GM21360 (cell line): Measurements from ENCODE around the gene PSKH1.
"Not testable (repeated sequence)": the region's sequence is repeated elsewhere in the genome, so short reads cannot be mapped to it uniquely, and the experiment has no call there.

ENCODE experiments used
- ATAC-seq: cut with Tn5 transposase; IDR thresholded peaks from one replicate; pipeline ENCODE4 v1.9.1; 2021; ENCODE audit warnings: mild to moderate bottlenecking, moderate library complexity; ENCODE audit not compliant: unreplicated experiment

PSKH1 gene

DNA sequence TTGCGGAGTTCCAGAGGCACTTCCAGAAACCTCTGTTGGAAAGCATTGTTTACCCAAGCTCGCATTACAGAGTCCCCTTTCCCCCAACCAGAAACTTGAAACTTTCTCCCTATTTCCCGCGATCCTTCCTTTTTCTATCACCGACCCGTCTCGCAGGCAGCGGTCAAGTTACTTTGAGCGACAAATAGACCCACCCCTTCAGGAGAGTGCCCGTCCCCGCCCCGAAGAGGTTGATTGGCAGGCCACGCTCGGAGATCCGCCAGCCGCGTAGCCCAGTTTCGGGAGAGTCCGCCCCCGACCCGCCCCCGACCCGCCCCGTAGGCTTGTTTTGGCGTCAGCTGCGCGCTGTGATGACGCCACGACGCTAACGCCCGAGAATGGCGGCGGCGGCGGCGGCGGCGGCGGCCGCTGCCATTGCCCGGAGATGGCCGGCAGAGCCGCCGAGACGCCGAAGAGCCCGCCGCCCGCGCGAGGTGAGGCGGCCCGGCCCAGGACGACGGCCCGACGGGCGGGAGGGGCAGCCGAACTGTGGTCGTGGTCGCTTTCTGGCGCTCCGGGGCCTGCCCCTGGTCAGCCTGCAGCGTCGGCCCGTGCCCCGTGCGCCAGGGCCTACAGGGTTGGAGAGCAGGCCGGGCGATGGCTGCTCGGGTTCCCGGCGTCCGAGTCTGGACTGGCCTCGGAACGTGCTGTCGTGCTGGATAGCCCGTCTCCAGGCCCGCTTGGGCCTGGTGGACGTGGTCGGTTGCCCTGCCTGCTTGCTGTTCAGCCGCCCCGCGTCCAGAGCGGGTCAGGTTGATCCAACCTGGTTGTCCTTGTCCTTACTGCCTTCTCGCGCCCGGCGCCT lies at the start of gene PSKH1:
TSS of gene PSKH1 (plus strand) at position 356 of the 844 bp plus-strand sequence. CDS start 15,496 bp downstream, outside the sequence.
- ATAC-seq = peak; percentile 86

DNA sequence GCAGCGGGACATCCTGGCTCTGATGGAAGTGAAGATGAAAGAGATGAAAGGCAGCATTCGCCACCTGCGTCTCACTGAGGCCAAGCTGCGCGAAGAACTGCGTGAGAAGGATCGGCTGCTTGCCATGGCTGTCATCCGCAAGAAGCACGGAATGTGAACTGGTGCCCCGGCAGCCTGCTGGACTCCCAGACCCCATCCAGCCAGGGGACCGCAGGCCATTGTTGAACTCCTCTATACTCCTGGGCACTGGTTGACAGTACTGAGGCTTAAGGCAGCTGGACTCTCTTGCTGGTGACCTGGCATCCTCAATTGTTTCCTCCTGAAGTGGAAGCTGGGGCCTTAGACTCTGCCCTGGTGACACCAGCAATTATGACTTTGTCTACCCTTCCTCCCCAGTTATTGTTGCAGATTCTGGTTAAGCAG lies 49.7 kb upstream of the PSKH1 start:
- no peak for ATAC-seq

DNA sequence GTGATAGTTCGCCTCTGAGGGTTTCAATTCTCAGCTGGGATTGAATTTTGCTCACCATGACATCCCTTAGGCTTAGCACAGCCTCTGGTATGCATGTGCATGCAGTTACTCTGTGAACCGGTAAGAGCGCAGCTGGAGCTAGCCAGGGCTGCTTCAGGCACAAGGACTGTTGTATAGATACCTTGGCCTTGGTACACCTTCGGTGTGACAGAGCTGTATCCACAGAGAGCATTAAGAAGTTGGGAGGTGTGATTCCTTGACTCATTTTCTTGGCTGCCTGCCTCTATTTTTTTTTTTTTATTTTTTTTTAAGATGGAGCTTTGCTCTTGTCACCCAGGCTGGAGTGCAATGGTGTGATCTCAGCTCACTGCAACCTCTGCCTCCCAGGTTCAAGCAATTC lies 48.6 kb upstream of the PSKH1 start:
- ATAC-seq = no peak

DNA sequence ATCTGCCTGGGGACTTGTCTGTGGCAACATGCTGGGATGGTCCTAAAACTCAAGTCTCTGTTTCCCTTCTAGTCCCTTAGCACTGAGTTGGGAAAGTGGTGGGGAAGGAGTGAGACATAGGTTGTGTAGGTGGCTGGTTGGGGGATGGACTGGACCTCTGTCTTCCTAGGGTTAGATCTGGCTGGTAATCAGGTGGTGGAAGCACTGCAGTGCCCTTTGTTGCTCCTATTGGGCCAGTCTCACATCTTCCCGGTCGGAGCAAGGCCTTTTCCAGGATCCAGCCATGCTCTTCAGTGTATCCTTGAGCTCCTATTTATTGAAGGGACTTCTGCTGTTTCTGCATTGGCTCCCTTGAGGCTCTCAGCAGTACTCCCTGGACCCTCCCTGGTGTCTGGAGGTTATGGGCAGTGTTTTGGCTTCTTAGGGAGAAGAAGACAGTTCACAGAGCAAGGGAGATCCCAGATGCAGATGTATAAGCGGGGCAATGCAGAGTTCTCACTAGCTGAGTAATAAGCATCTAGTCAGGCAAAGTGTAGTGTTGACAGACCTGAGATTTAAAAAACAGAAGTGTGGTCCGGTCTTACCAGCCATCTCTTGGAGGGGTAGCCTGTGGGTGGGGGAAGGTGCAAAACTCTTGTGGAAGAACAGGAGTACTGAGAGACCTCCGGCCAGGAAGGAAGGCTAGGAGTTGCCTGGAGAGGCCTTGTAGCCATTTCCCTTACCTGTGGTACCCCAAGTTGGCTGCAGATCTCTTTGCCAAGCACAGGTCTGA lies 47.6 kb upstream of the PSKH1 start:
- ATAC-seq = no peak

DNA sequence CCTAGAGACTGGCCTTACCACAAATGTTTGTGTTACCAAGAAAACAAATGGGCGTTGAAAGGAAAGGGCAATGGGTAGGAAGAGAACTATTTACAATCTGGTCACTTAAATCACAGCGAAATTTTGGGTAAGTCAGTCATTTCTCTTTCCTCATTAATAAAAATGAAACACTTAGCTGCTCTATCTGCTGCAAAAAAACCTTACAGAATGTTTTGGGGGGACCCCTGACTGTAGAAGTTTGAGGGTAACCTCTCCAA lies 47.1 kb upstream of the PSKH1 start:
- no peak for ATAC-seq

DNA sequence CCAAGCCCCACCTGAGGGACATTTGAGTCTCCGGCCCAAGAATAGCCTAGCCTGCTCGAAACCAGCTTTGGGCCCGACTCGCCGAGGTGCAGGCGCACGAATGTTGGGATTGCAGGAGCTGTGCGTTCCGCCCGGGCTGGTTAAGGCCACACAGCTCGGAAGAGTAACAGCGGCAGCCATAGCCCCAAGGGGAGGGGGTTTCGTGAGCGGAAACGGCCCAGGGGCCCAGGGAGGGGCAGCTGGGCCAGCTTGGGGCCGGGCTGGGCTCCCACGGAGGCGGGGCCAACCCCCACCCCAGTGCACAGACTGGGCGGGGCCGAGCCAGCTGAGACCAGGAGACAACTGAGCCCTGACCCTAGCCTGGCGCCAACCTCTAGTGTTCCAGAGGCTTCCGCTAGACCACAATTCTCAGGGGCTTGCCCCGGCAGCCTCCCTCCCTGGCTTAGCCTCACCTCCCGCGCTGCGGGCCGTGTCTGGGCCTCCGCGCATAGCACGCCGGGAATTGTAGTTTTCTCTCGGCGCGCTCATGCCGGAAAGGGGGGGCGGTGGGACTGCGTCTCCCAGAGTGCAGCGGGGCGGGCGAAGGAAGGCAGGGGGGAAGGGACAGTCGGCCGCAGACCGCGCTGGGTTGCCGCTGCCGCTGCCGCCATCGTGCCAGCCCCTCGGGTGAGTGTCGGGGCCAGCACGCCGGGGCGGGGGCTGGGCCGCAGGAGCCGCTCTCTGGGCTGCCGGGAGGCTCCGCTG lies 46.6 kb upstream of the PSKH1 start, which contains the start of gene NUTF2:
TSS of gene NUTF2 (plus strand) at position 614 of the 744 bp plus-strand sequence. CDS start 18,198 bp downstream, outside the sequence.
- ATAC-seq = peak; percentile 42

DNA sequence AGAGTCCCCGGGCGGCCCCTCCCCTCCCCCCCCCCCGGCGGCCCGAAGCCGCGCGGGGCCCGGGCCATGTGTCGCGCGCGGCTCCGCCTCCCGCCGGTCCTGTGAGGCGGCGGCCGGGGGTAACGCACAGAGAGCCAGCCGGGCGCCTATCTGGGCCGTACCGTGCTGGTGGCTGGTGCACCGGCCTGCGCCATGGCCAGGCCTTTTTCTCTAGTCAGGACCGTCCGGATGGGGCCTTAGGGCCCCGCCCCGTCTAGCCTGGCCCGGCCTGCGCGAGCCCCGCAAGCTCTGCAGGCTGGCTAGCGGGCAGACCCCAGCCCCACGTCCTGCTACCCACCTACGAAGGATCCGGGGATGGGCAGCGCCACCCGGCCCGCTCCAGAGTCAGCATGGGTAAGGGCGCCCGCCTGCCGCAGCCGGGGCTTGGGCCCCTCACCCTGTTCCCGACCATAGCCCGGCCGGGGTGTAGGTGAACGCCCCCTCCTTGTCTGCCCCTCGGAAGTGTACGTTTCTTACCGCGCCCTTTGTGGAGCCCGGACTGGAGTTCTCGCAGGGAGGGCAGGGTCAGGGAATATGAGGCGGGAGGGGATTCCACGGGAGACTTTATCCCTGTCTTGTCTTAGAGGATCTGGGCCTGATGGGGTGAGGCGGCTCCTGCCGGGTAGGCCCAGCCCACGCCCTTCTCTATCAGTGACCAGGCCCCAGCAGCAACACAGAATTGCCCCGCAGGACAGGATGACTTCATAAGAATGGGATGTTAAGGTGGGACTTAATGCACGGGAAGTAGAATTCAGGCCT lies 45.8 kb upstream of the PSKH1 start, which contains the start of gene CENPT:
TSS of gene CENPT (minus strand) at position 630 of the 798 bp plus-strand sequence. CDS start 13,834 bp downstream, outside the sequence.
- peak; percentile 30 for ATAC-seq

DNA sequence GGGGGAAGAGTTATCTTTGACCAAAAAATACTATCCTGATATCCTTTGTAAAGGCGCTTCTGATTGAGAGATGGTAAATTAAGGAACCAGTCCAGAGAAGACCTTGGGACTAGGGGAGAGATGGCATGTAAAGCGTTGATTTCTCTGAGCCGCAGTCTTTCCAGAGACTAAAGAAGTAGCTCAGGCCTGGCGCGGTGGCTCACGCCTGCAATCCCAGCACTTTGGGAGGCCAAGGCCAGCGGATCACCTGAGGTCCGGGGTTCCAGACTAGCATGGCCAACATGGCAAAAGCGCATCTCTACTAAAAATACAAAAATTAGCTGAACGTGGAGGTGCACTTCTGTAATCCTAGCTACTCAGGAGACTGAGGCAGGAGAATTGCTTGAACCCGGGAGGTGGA lies 44.9 kb upstream of the PSKH1 start:
- no peak for ATAC-seq

DNA sequence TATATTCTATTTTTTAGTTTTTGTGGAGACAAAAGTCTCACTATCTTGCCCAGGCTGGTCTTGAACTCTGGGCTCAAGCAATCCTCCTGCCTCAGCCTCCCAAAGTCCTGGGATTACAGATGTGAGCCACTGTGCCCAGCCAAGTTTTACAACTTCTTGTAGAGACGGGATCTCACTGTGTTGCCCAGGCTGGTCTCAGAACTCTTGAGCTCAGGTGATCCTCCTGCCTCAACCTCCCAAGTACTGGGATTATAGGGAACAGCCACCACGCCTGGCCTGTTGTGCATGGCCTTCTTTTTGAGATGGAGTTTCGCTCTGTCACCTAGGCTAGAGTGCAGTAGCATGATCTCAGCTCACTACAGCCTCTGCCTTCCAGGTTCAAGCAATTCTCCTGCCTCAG lies 39.4 kb upstream of the PSKH1 start:
- ATAC-seq = no peak

DNA sequence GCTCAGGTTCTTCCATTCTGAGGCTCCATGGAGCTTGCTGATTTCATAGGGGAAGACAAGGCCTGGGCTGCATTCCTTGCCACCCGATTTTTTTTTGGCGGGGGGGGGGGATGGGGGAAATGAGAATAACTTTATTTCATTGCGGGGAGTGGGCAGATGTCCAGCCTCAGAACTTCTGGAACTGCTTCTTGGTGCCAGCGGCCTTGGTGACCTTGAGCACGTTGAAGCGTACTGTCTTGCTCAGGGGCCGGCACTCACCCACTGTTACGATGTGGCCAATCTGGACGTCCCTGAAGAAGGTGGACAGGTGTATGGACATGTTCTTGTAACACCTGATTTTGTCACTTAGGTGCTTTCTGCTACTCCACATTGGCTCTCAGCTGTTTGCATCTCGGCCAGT lies 37.3 kb upstream of the PSKH1 start:
- ATAC-seq = no peak

DNA sequence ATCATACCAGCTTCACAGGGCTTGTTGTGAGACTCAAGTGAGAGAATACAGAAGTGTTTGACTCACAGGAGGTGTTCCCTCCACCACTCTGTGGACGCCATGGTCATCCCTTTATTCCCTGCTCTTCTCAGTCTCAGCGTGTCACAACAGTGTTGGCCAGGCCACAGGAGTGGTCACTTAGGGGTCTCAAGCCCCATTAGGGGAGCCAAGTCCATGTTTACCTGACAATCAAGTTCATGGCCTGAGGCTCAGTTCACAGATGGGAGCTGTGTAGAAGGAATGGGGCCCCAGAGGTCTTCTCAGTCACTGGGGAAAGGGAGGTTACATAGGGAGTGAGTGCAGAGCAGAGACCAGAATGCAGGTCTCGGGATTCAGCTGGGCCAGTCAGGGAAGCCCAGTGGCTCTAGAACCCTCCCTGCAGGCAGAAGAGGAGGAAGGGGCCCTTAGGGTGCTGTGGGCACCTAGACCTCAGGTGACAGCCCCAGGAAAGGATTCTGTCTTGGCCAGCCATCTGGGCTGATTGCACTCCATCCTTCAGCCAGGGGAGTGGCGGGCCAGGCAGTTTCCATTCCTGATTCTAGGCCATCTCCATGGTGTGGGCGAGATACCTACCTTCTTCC lies 36.0 kb upstream of the PSKH1 start:
- no peak for ATAC-seq

DNA sequence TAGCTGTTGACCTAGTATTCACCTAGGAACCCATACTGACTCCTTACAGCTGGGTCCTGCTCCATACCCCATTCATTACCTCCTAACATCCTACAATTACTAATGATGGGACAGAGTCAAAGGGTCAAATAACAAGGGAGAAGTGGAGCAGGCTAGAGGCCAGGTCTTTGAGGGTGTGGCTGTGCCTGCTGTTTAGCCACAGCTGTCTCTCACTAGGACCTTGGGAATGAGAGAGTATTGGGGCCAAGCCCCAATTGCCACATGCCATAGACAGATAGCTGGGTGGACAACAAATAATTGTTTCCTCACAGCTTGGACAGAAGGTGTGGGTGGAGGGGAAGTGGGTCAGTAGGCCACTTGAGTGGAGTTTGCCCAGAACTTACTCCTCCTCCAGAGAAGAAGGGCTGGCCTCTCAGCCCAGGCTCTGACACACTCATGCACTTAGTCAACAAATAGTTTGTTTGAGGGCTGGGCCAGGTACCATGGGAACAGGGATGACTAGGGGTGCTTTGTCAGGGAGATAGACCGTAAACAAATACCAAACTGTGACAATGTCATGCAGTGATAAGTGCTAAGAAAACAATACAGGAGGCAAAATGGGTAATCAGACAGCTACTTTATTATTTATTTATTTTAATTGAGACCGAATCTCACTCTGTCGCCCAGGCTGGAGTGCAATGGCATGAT lies 35.4 kb upstream of the PSKH1 start:
- ATAC-seq = no peak

DNA sequence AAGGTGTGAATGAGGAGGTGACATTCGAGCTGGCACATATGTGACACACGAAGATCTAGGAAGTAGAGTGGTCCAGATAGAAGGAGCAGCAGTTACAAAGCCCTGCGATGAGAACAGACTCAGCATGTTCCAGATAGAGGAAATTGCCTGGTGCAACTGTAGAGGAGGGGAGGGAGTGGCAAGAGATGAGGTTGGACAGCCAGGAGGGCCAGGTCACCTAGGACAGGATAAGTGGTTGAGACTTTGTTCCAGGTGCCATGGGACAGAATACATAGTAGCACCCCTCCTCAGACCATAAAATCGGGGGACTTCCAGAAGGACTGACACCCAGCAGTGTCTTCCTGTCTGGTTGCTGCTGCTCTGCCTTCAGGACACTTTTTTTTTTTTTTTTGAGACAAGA lies 34.6 kb upstream of the PSKH1 start:
- no peak for ATAC-seq

DNA sequence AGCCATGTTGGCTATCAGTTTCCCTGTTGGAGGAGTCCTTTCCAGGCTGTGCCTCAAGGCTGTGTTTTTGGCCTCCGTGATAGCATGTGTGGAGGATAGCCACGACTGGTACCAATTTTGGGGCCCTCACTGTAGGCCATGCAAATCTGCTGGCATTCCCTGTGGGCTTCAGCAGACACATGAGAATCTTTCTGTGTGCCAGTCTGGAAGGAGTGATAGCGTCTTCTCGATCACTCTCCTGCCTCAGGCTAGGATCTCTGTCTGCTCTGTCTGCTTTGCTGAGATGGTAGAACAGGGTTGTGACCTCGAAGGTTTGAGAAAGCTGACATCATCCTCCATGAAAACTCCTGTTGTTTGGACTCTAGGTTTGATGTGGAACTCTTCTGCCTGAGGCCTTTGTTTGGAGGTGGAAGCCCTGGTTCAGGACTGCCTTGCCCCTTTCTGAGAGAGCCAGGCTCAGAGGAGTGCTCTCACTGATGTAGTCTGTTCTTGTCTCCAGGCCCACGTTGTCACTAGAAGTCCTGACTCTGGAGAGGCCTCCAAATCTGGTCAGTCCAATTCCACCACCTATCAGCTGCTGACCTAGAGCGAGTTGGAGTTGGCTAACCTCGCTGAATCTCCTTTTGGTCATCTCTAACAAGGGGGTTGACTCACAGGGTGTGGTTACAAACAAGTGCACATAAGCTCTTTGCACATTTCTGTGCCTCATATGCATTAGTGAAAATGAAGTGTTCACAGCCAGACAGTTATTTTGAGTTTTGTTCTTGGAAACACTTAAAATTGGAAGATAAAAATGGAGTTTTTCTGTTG lies 32.3 kb upstream of the PSKH1 start:
- no peak for ATAC-seq

DNA sequence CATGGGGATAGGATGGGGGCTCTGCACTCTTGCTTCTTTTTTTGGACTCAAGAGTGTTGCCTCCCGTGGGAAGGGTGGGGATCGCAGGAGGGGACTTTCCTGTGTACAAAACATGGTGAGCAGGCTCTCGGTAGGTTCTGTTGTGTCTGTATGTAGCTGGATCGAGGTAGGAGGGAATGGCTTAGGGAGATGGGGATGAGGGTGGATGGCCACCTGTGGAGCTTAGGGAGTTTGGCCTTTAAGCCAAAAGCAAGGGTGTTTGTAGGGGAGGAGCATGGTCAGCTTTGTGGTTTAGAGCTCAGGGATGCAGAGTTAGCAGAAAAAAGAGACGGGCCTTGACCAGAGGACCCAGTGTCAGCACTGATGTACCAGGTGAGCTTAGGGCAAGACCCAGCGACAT lies 31.2 kb upstream of the PSKH1 start:
- ATAC-seq = no peak

DNA sequence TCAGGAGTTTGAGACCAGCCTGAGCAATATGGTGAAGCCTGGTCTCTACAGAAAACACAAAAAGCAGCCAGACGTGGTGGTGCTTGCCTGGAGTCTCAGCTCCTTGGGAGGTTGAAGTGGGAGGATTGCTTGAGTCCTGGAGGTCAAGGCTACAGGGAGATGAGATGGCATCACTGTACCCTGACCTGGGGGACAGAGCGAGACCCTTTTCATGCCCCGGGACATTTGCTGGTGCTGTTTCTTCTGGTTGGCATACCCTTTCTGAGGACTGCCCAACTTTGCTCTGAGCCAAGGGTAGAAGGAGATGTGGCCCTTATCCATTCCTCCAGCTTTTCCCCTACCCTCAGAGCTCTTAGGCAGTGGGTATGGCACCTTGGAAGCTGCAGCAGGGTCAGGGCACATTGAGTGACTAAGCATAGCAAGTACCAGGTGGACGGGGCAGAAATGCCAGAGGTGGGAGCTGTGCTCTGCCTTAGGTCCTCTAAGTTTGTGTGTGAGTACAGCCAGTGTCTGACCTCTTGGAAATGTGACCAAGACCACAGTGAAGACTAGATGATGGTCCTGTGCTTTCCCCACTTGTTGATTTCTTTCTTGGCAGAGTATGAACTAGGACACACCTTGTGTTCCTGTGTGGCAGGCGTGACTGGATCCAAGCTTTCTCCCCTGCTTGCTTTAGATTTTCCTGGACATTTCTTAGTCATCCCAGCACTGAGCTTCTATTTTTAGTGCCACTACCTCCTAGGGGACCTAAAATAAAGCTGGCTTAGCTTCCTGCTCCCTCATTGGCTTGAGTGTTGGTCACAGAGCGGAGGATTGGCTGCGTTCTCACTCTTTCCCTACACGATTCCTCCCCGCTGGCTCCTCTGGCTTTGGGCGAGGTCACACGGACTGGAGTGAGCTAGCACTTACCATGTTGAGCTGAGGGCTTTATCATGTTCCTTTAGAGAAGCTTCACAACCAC lies 30.2 kb upstream of the PSKH1 start:
- ATAC-seq = no peak

DNA sequence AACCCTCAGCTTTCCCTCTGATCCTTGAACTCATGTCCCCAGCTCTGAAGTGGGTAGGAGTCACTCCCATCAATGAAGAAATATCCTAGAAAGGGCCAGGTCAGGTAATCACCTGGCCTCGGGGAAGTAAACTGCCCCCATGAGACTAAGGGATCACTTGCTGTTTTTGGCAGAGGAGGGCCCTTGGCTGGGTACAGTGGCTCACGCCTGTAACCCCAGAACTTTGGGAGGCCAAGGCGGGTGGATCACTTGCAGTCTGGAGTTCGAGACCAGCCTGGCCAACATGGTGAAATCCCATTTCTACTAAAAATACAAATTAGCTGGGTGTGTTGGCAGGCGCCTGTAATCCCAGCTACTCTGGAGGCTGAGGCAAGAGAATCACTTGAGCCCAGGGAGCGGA lies 29.0 kb upstream of the PSKH1 start:
- ATAC-seq = not testable (repeated sequence)

DNA sequence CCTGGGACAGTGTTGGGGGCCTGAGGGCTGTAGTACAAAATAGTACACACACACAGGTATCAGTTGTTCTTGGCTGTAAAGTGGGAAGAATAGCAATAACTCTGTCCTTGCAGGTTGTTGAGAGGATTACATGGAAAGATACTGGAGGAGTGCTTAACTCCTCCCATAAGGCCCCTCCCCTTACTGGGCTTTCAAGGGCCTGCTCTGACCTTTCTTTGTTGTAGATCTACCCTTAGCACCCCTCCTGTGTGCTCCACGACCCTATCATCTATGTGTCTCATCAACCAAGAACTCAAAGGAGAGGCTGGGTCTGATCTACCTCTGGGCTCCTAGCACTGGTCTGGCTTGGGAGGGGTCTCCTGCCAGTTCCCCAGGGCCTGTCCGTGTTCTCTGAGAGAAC lies 28.5 kb upstream of the PSKH1 start:
- ATAC-seq = no peak
